GM18861 (cell line): ENCODE measurements around the gene ELOA.
"Not testable (repeated sequence)": the region's sequence is repeated elsewhere in the genome, so short reads cannot be mapped to it uniquely, and the experiment has no call there.

ENCODE experiments used
- ATAC-seq: cut with Tn5 transposase; IDR thresholded peaks from one replicate; pipeline ENCODE4 v1.9.1; 2021; ENCODE audit not compliant: unreplicated experiment

Gene ELOA

GRCh38 chr1:23732363-23733224, 10.7 kb upstream of the ELOA start:
- ATAC-seq, result no peak

GRCh38 chr1:23733281-23733680, 10.0 kb upstream of the ELOA start:
- not testable (repeated sequence) for ATAC-seq

- no peak for ATAC-seq
Observed at GRCh38 chr1:23736437-23737134, 6.7 kb upstream of the ELOA start.

- no peak for ATAC-seq
Observed at GRCh38 chr1:23741609-23742008, 1.7 kb upstream of the ELOA start.

- ATAC-seq, result peak; percentile 14
Observed at GRCh38 chr1:23742670-23743286, 493 bp upstream of the ELOA start.

GRCh38 chr1:23745515-23745914, 2.2 kb downstream of the ELOA start:
- no peak for ATAC-seq

GRCh38 chr1:23748016-23748415, 4.7 kb downstream of the ELOA start:
- no peak for ATAC-seq

- no peak for ATAC-seq
Observed at GRCh38 chr1:23751050-23751814, 8.0 kb downstream of the ELOA start.

- no peak for ATAC-seq
Observed at GRCh38 chr1:23751815-23752200, 8.5 kb downstream of the ELOA start.

- no peak for ATAC-seq
Observed at GRCh38 chr1:23752909-23753308, 9.6 kb downstream of the ELOA start.

- ATAC-seq, result no peak
Observed at GRCh38 chr1:23756676-23757075, 13.4 kb downstream of the ELOA start.

- ATAC-seq, result no peak
Observed at GRCh38 chr1:23757812-23758211, 14.5 kb downstream of the ELOA start.

GRCh38 chr1:23759277-23759676, 16.0 kb downstream of the ELOA start:
- ATAC-seq, result no peak

GRCh38 chr1:23763041-23763577, 19.8 kb downstream of the ELOA start:
- ATAC-seq, result no peak

GRCh38 chr1:23768733-23769132, 25.5 kb downstream of the ELOA start:
- ATAC-seq, result no peak

GRCh38 chr1:23772049-23772853, 29.0 kb downstream of the ELOA start:
- ATAC-seq, result no peak

- ATAC-seq, result no peak
Observed at GRCh38 chr1:23772854-23773242, 29.6 kb downstream of the ELOA start.

- no peak for ATAC-seq
Observed at GRCh38 chr1:23774174-23774880, 31.1 kb downstream of the ELOA start.

- ATAC-seq, result no peak
Observed at GRCh38 chr1:23776217-23776616, 32.9 kb downstream of the ELOA start.
